ENCODE results near the gene AMY1C. TPM values are rescaled to one million over a fixed set of nuclear protein-coding genes. Genes with fewer than 3 reads are reported as not detected.
"Not testable (repeated sequence)": the region's sequence is repeated elsewhere in the genome, so short reads cannot be mapped to it uniquely, and the experiment has no call there.

AMY1C gene
- total RNA-seq (2022) (not detected in 2 replicates), Bru-seq, nascent RNA (not detected), BruChase-seq, experiment 1, labeled RNA remaining after a 6-hour chase (not detected), BruChase-seq, experiment 2, labeled RNA remaining after a 2-hour chase (not detected)
- long read RNA-seq = 0 reads

DNA sequence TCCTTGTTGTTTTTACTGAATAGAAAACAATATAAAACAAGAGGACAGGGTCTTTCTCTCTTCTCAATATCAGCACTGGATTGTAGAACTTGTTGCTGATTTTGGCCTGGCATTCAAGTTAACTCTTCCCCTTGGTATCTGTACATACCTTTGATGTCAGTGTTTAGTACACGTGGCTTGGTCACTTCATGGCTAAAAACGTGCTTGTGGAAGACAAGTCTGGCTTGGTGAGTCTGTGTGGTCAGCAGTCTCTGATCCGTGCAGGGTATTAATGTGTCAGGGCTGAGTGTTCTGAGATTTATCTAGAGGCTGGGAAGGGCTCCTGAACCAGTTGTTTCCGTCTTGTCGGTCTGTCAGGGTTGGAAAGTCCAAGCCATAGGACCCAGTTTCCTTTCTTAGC is at the start of gene AMY1C:
TSS of gene AMY1C (plus strand) at position 301 of the 400 bp plus-strand sequence. CDS start 572 bp downstream, outside the sequence.
- H3K27ac Mint-ChIP-seq (ENCODE audit: unreplicated experiment); BruUV-seq (replicated peaks); DNase-seq; H3K9me3 Mint-ChIP-seq (ENCODE audit: low read depth, unreplicated experiment); H3K4me1 Mint-ChIP-seq (ENCODE audit: low read depth, unreplicated experiment); H3K36me3 Mint-ChIP-seq (ENCODE audit: insufficient read depth, unreplicated experiment); CTCF ChIA-PET; H3K4me3 Mint-ChIP-seq (ENCODE audit: low read depth, unreplicated experiment); H3K27me3 Mint-ChIP-seq (ENCODE audit: unreplicated experiment); intact Hi-C loops (cut with micrococcal nuclease; ENCODE audit: unreplicated experiment): not testable (repeated sequence)

DNA sequence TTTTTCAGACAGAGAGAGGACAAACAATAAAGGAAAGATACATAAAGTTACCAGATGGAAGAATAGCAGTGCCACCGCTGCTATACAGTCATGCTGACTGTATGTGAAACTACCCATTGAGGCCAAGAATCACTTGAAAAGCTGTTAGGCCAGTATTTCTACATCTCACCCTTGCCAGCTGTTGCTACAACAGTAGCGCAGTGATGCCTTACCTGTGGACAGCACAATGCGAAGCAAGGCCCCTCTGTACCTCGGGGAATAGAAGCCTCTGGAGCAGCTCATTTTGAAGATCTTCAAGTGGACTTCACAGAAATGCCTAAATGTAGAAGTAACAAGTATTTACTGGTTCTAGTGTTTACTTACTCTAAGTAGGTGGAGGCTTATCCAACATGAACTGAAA is 49.0 kb upstream of the AMY1C start:
- CTCF ChIA-PET; H3K4me1 Mint-ChIP-seq (ENCODE audit: low read depth, unreplicated experiment); DNase-seq; intact Hi-C loops (cut with micrococcal nuclease; ENCODE audit: unreplicated experiment); H3K27ac Mint-ChIP-seq (ENCODE audit: unreplicated experiment); H3K27me3 Mint-ChIP-seq (ENCODE audit: unreplicated experiment); H3K9me3 Mint-ChIP-seq (ENCODE audit: low read depth, unreplicated experiment); BruUV-seq (replicated peaks); H3K4me3 Mint-ChIP-seq (ENCODE audit: low read depth, unreplicated experiment); H3K36me3 Mint-ChIP-seq (ENCODE audit: insufficient read depth, unreplicated experiment): not testable (repeated sequence)

- H3K9me3 Mint-ChIP-seq (ENCODE audit: low read depth, unreplicated experiment); DNase-seq; H3K27ac Mint-ChIP-seq (ENCODE audit: unreplicated experiment); CTCF ChIA-PET; H3K27me3 Mint-ChIP-seq (ENCODE audit: unreplicated experiment); H3K4me1 Mint-ChIP-seq (ENCODE audit: low read depth, unreplicated experiment); intact Hi-C loops (cut with micrococcal nuclease; ENCODE audit: unreplicated experiment); H3K36me3 Mint-ChIP-seq (ENCODE audit: insufficient read depth, unreplicated experiment); BruUV-seq (replicated peaks); H3K4me3 Mint-ChIP-seq (ENCODE audit: low read depth, unreplicated experiment): not testable (repeated sequence)
These were observed 48.4 kb upstream of the AMY1C start for GRCh38 chr1:103701256-103701655.

- H3K27me3 Mint-ChIP-seq (ENCODE audit: unreplicated experiment); H3K4me3 Mint-ChIP-seq (ENCODE audit: low read depth, unreplicated experiment); H3K36me3 Mint-ChIP-seq (ENCODE audit: insufficient read depth, unreplicated experiment); intact Hi-C loops (cut with micrococcal nuclease; ENCODE audit: unreplicated experiment); H3K27ac Mint-ChIP-seq (ENCODE audit: unreplicated experiment); CTCF ChIA-PET; H3K4me1 Mint-ChIP-seq (ENCODE audit: low read depth, unreplicated experiment); DNase-seq; H3K9me3 Mint-ChIP-seq (ENCODE audit: low read depth, unreplicated experiment); BruUV-seq (replicated peaks): not testable (repeated sequence)
These were observed 42.0 kb upstream of the AMY1C start for GRCh38 chr1:103707670-103708069.

- H3K36me3 Mint-ChIP-seq (ENCODE audit: insufficient read depth, unreplicated experiment); H3K4me1 Mint-ChIP-seq (ENCODE audit: low read depth, unreplicated experiment); H3K9me3 Mint-ChIP-seq (ENCODE audit: low read depth, unreplicated experiment); CTCF ChIA-PET; intact Hi-C loops (cut with micrococcal nuclease; ENCODE audit: unreplicated experiment); H3K27ac Mint-ChIP-seq (ENCODE audit: unreplicated experiment); H3K4me3 Mint-ChIP-seq (ENCODE audit: low read depth, unreplicated experiment); BruUV-seq (replicated peaks); DNase-seq; H3K27me3 Mint-ChIP-seq (ENCODE audit: unreplicated experiment): not testable (repeated sequence)
These were observed 39.3 kb upstream of the AMY1C start for GRCh38 chr1:103710381-103710780.

GRCh38 chr1:103717404-103717803 is 32.3 kb upstream of the AMY1C start:
- intact Hi-C loops (cut with micrococcal nuclease; ENCODE audit: unreplicated experiment); H3K27me3 Mint-ChIP-seq (ENCODE audit: unreplicated experiment); DNase-seq; H3K9me3 Mint-ChIP-seq (ENCODE audit: low read depth, unreplicated experiment); H3K27ac Mint-ChIP-seq (ENCODE audit: unreplicated experiment); CTCF ChIA-PET; H3K36me3 Mint-ChIP-seq (ENCODE audit: insufficient read depth, unreplicated experiment); BruUV-seq (replicated peaks); H3K4me3 Mint-ChIP-seq (ENCODE audit: low read depth, unreplicated experiment); H3K4me1 Mint-ChIP-seq (ENCODE audit: low read depth, unreplicated experiment): not testable (repeated sequence)

DNA sequence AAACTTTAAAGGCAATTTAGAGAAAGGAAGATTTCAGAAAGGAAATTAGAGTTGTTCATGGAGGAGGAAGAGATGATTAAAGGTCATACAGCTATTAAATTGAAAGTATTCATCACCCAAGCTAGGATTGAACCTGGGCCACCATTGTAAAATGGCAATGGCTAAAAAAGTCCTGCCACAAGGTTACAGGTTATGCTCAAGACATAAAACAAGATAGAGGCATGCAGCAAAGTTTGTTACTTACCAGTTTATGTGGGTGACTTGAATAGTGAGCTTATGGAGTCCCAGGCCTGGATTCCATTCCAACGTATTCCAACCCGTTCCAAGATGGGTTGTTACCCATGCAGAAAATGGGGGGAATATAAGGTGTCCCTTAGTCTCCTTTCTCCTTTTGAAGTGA is 28.2 kb upstream of the AMY1C start:
- CTCF ChIA-PET; H3K36me3 Mint-ChIP-seq (ENCODE audit: insufficient read depth, unreplicated experiment); BruUV-seq (replicated peaks): not testable (repeated sequence)

DNA sequence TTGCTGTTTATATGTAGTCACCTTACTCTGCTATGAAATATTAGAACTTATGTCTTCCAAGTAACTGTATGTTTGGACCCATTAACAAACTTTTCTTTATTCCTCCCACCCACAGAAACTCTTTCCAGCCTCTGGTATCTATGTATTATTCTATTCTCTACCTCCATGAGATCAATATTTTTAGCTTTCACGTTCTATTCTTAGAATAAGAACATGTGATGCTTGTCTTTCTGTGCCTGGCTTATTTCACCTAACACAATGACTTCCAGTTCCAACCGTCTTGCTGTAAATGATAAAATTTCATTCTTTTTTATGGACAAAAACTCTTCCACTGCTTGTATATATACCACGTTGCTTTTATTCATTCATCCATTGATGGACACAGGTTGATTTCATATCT is 14.4 kb upstream of the AMY1C start:
- BruUV-seq (replicated peaks); H3K27me3 Mint-ChIP-seq (ENCODE audit: unreplicated experiment); CTCF ChIA-PET; H3K4me1 Mint-ChIP-seq (ENCODE audit: low read depth, unreplicated experiment); H3K36me3 Mint-ChIP-seq (ENCODE audit: insufficient read depth, unreplicated experiment); DNase-seq; H3K27ac Mint-ChIP-seq (ENCODE audit: unreplicated experiment); H3K9me3 Mint-ChIP-seq (ENCODE audit: low read depth, unreplicated experiment); H3K4me3 Mint-ChIP-seq (ENCODE audit: low read depth, unreplicated experiment); intact Hi-C loops (cut with micrococcal nuclease; ENCODE audit: unreplicated experiment): not testable (repeated sequence)

More for the DNA sequence above, 28.2 kb upstream of the AMY1C start:
- H3K4me1 Mint-ChIP-seq (ENCODE audit: low read depth, unreplicated experiment); H3K9me3 Mint-ChIP-seq (ENCODE audit: low read depth, unreplicated experiment); H3K27me3 Mint-ChIP-seq (ENCODE audit: unreplicated experiment); H3K27ac Mint-ChIP-seq (ENCODE audit: unreplicated experiment); DNase-seq; H3K4me3 Mint-ChIP-seq (ENCODE audit: low read depth, unreplicated experiment); intact Hi-C loops (cut with micrococcal nuclease; ENCODE audit: unreplicated experiment): not testable (repeated sequence)

DNA sequence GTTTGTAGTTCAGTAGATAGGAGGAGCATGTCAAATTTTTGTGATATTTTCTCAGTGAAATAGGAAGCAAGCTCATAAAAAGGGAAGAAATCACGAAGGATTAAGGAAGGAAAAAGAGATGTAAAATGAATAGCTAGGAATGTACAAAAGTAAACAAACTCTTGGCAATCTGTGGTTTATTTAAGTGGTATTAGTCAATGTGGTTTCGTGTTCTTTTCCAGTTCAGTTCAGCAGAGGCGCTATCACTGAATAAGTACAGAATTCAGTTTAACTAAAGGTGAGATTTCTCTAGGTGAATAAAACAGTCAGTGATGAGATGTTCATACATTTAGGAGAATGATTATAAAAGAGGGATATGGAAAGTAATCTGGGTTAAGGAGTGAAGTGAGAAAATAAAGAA is 11.7 kb upstream of the AMY1C start:
- H3K4me3 Mint-ChIP-seq (ENCODE audit: low read depth, unreplicated experiment); H3K9me3 Mint-ChIP-seq (ENCODE audit: low read depth, unreplicated experiment); intact Hi-C loops (cut with micrococcal nuclease; ENCODE audit: unreplicated experiment); DNase-seq; H3K36me3 Mint-ChIP-seq (ENCODE audit: insufficient read depth, unreplicated experiment); H3K27ac Mint-ChIP-seq (ENCODE audit: unreplicated experiment); CTCF ChIA-PET; H3K4me1 Mint-ChIP-seq (ENCODE audit: low read depth, unreplicated experiment); BruUV-seq (replicated peaks); H3K27me3 Mint-ChIP-seq (ENCODE audit: unreplicated experiment): not testable (repeated sequence)

DNA sequence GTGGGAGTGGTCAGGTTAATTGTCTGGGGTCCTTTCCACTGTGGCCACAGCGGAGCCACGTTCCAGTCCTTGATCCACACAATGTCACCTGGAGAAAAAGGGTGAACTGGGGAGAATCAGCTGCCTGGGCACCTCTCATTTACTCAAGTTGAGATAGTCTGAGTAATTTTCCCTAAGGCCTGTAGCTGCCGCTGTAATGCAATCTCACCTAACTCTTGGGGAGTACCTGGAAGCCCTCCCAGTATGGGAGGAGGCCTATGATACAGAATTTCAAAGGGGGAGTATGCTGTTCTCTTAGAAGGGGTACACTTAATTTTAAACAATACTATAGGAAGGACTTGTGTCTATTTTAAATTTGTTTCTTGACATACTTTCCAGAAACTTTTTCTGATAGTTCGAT is 5.2 kb upstream of the AMY1C start:
- H3K27ac Mint-ChIP-seq (ENCODE audit: unreplicated experiment); H3K36me3 Mint-ChIP-seq (ENCODE audit: insufficient read depth, unreplicated experiment); H3K4me3 Mint-ChIP-seq (ENCODE audit: low read depth, unreplicated experiment); intact Hi-C loops (cut with micrococcal nuclease; ENCODE audit: unreplicated experiment); DNase-seq; H3K27me3 Mint-ChIP-seq (ENCODE audit: unreplicated experiment); H3K9me3 Mint-ChIP-seq (ENCODE audit: low read depth, unreplicated experiment); H3K4me1 Mint-ChIP-seq (ENCODE audit: low read depth, unreplicated experiment); CTCF ChIA-PET; BruUV-seq (replicated peaks): not testable (repeated sequence)

DNA sequence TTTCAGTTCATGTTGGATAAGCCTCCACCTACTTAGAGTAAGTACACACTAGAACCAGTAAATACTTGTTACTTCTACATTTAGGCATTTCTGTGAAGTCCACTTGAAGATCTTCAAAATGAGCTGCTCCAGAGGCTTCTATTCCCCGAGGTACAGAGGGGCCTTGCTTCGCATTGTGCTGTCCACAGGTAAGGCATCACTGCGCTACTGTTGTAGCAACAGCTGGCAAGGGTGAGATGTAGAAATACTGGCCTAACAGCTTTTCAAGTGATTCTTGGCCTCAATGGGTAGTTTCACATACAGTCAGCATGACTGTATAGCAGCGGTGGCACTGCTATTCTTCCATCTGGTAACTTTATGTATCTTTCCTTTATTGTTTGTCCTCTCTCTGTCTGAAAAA is 4.7 kb upstream of the AMY1C start:
- BruUV-seq (replicated peaks); H3K9me3 Mint-ChIP-seq (ENCODE audit: low read depth, unreplicated experiment); H3K27me3 Mint-ChIP-seq (ENCODE audit: unreplicated experiment); CTCF ChIA-PET; H3K4me1 Mint-ChIP-seq (ENCODE audit: low read depth, unreplicated experiment); DNase-seq; intact Hi-C loops (cut with micrococcal nuclease; ENCODE audit: unreplicated experiment); H3K36me3 Mint-ChIP-seq (ENCODE audit: insufficient read depth, unreplicated experiment); H3K27ac Mint-ChIP-seq (ENCODE audit: unreplicated experiment); H3K4me3 Mint-ChIP-seq (ENCODE audit: low read depth, unreplicated experiment): not testable (repeated sequence)
